ENCODE results near the gene FNTB. TPM values are rescaled to one million over a fixed set of nuclear protein-coding genes. Genes with fewer than 3 reads are reported as not detected.

Gene FNTB
- total RNA-seq, 1 experiment from 2014 or later, result 20.7 TPM

GRCh38 chr14:64958743-64959142, 28.0 kb upstream of the FNTB start:
- Mint-ChIP-seq H3K27ac (0 out of 7 replicates have a peak overlapping the region, but pooled peaks of 1 of the 3 experiments have one; percentile 32), H3K4me3 (no peak overlapping the region), H3K9me3 (no peaks in the 10 kb centered on the region; a peak in 2 of 5 replicates), H3K36me3 (ENCODE audit: insufficient read depth in 1 of 3, low read depth in 3 of 3) (peaks cover 3 to 7% (median 6%) of the 10 kb centered on the region in 3 experiments; a peak in 6 of 7 replicates), H3K27me3 (ENCODE audit: low read depth) (no peaks in the 10 kb centered on the region), H3K4me1 (peaks cover 46 to 55% of the 10 kb centered on the region in 2 experiments)
- no peak overlapping the region for H2BK12ac ChIP-seq (ENCODE audit: insufficient read length, low read depth, low read length)
- H3K14ac ChIP-seq (ENCODE audit: insufficient read depth, low read length), result no peak overlapping the region
- H3K27me3 ChIP-seq (ENCODE audit: insufficient read depth, low read length), result no peaks in the 10 kb centered on the region
- no peaks in the 10 kb centered on the region for H3K23me2 ChIP-seq (ENCODE audit: insufficient read length, low read depth, low read length, poor library complexity, severe bottlenecking)
- no peak overlapping the region for H4K8ac ChIP-seq (replicated peaks; ENCODE audit: insufficient read length, low read depth, low read length)
- H2BK120ac ChIP-seq (ENCODE audit: low read depth, low read length, poor library complexity, severe bottlenecking), result no peak overlapping the region
- no peaks in the 10 kb centered on the region for H3K79me1 ChIP-seq (ENCODE audit: insufficient read depth, low read depth, low read length, poor library complexity, severe bottlenecking)
- TF ChIP-seq CTCF (conservative IDR thresholded peaks at IDR 0.05), result no peak
- H2BK20ac ChIP-seq (ENCODE audit: low read depth, low read length, poor library complexity, severe bottlenecking), result no peak overlapping the region
- WGBS (ENCODE audit: extremely low coverage, insufficient read length, low lambda C conversion rate), result no CpG with 5 or more reads among the region's 5 CpGs
- no peaks in the 10 kb centered on the region for H3K79me2 ChIP-seq (ENCODE audit: insufficient read depth, low read length)
- no peak overlapping the region for H3K9ac ChIP-seq (ENCODE audit: extremely low read depth, insufficient read length, low read length)
- H3K23ac ChIP-seq (ENCODE audit: insufficient read length, low read depth, low read length), result no peak overlapping the region
- H4K5ac ChIP-seq (ENCODE audit: insufficient read length, low read depth, low read length), result no peak overlapping the region
- no peak overlapping the region for H3K4me2 ChIP-seq (ENCODE audit: insufficient read depth, insufficient read length, low read length)
- no peak overlapping the region for H3K4ac ChIP-seq (ENCODE audit: low read depth, low read length)
- no peak overlapping the region for H3K18ac ChIP-seq (ENCODE audit: insufficient read length, low read depth, low read length)
- peak overlapping the region; percentile 17 for H4K91ac ChIP-seq (ENCODE audit: insufficient read length, low read depth, low read length)
- no peak overlapping the region for H2AFZ ChIP-seq (ENCODE audit: low read length)
- H3K9me3 ChIP-seq (ENCODE audit: control insufficient read depth, low read depth, low read length), result no peaks in the 10 kb centered on the region
- H2BK5ac ChIP-seq (ENCODE audit: insufficient read length, low read length), result no peak overlapping the region
- no peak overlapping the region for H3K27ac ChIP-seq (ENCODE audit: insufficient read length, low read depth, low read length)
- DNase-seq, result no peak
- peaks cover 18% of the 10 kb centered on the region; the same call in 1 of the 2 replicates for H3K4me1 ChIP-seq (ENCODE audit: insufficient read depth, low read length)
- H3T11ph ChIP-seq (ENCODE audit: low read length), result no peak overlapping the region
- H4K20me1 ChIP-seq (ENCODE audit: control insufficient read depth, insufficient read depth, insufficient read length), result no peaks in the 10 kb centered on the region
- H2BK15ac ChIP-seq (ENCODE audit: low read depth, low read length), result no peak overlapping the region
- H2AK5ac ChIP-seq (ENCODE audit: insufficient read length, low read length), result no peak overlapping the region
- H3K56ac ChIP-seq (ENCODE audit: insufficient read length, low read depth, low read length), result no peak overlapping the region

Measured in H9 (cell line).